GM12878 (cell line): ENCODE measurements around the gene ATP6V1F. TPM values are rescaled to one million over a fixed set of nuclear protein-coding genes. Genes with fewer than 3 reads are reported as not detected.
A peak's percentile ranks its signal among the peaks of the same experiment; 100 is the strongest.

Experiments used
- ATAC-seq: fragments of 200-7000 bp; cut with Tn5 transposase; 3 replicates; pipeline ENCODE4 v1.9.1; 2020; ENCODE audit warnings: mild to moderate bottlenecking, moderate library complexity
- BruUV-seq: library from RNA; stranded (reverse); fragments of 400-500 nt; replicated peaks from 2 replicates; lab custom pipeline; 2021; lab: Mats Ljungman, UMichigan
- CTCF ChIA-PET: fragments of 300-600 bp; sonication (Branson Sonifier 250); formaldehyde crosslinking; extraction: SDS; loops from one replicate; lab custom pipeline; 2021; ENCODE audit warnings: inconsistent platforms; lab: Yijun Ruan, JAX
- POLR2A ChIA-PET: fragments of 350-600 bp; formaldehyde crosslinking; extraction: SDS; loops from one replicate; lab custom pipeline; 2021; ENCODE audit warnings: inconsistent platforms; lab: Charles Lee
- RAD21 ChIA-PET: fragments of 300-600 bp; sonication (Branson Sonifier 250); formaldehyde crosslinking; loops from one replicate; lab custom pipeline; 2023; ENCODE audit warnings: antibody characterized with exemption; ENCODE audit not compliant: unreplicated experiment; lab: Charles Lee
- SMC1A ChIA-PET: fragments of 300-600 bp; sonication (Branson Sonifier 250); formaldehyde crosslinking; loops from one replicate; lab custom pipeline; 2023; ENCODE audit not compliant: unreplicated experiment, uncharacterized antibody; lab: Charles Lee
- DNase-seq: peaks from one replicate; pipeline ENCODE4 v3.0.0-alpha.2; 2011; ENCODE audit warnings: low read depth, low spot score
- FAIRE-seq: peaks from 3 replicates; lab custom pipeline; 2011; peaks lifted over from hg19 to GRCh38; lab: Jason Lieb, UNC
- H2AFZ ChIP-seq: 2 replicates; pipeline ENCODE4 v1.6.0; 2011; ENCODE audit warnings: low read depth, low read length, control low read depth; ENCODE audit not compliant: control insufficient read depth
- H3K27ac ChIP-seq: 2 replicates; pipeline ENCODE4 v1.5.1; 2011; ENCODE audit warnings: control low read depth; ENCODE audit not compliant: control insufficient read depth, insufficient read depth
- H3K27me3 ChIP-seq, 2 experiments: replicated peaks in 1 of 2; 2 replicates each; pipeline versions ENCODE4 v1.6.0 to v1.6.1; 2011; ENCODE audit warnings: low read length in 1 of 2; ENCODE audit not compliant: control insufficient read depth in 2 of 2, insufficient read depth in 2 of 2
- H3K36me3 ChIP-seq, 2 experiments: 2 replicates each; pipeline ENCODE4 v1.5.1; 2011; ENCODE audit warnings: low read length in 1 of 2; ENCODE audit not compliant: control insufficient read depth in 2 of 2, insufficient read depth in 2 of 2
- H3K4me1 ChIP-seq: 2 replicates; pipeline ENCODE4 v1.6.1; 2011; ENCODE audit warnings: mild to moderate bottlenecking, low read length, moderate library complexity, mixed read lengths; ENCODE audit not compliant: control insufficient read depth, insufficient read depth
- H3K4me2 ChIP-seq: 2 replicates; pipeline ENCODE4 v1.6.0; 2011; ENCODE audit warnings: control low read depth; ENCODE audit not compliant: control insufficient read depth, insufficient read depth
- H3K4me3 ChIP-seq: fragments of 200-600 bp; sonication (generic); 2 replicates; pipeline ENCODE4 v1.5.1; 2016
- H3K79me2 ChIP-seq: 2 replicates; pipeline ENCODE4 v1.6.0; 2011; ENCODE audit warnings: low read length; ENCODE audit not compliant: control insufficient read depth, insufficient read depth
- H3K9ac ChIP-seq: 2 replicates; pipeline ENCODE4 v1.8.0; 2011; ENCODE audit warnings: low read length, control low read depth, mixed read lengths; ENCODE audit not compliant: control insufficient read depth, insufficient read depth
- H3K9me3 ChIP-seq: replicated peaks from 3 replicates; pipeline ENCODE4 v1.5.1; 2011; ENCODE audit warnings: mild to moderate bottlenecking, low read length; ENCODE audit not compliant: control insufficient read depth, insufficient read depth
- H4K20me1 ChIP-seq: 2 replicates; pipeline ENCODE4 v1.6.0; 2011; ENCODE audit not compliant: control insufficient read depth, insufficient read depth
- BRCA1 ChIP-seq: IDR thresholded peaks from 2 replicates; pipeline ENCODE4 v1.6.1; 2011; ENCODE audit warnings: low read depth, low read length, improper control_type of control experiment
- SUPT20H ChIP-seq: IDR thresholded peaks from 2 replicates; pipeline ENCODE4 v1.6.1; 2011; ENCODE audit warnings: low read depth, mild to moderate bottlenecking, low read length, moderate library complexity, borderline replicate concordance; ENCODE audit not compliant: control insufficient read depth
- WGBS: methylation state at CpG from one replicate; pipeline ENCODE4 v1.1.6; 2016; ENCODE audit warnings: low lambda C conversion rate; ENCODE audit not compliant: insufficient replicate concordance, insufficient coverage; ENCODE audit errors: missing lambda C conversion rate; 5-methylcytosine and 5-hydroxymethylcytosine counted together
- in situ Hi-C: fragments of 300-500 bp; cut with MboI; formaldehyde crosslinking; loops from 9 replicates; pipeline ENCODE4 v1.14.3; 2018; ENCODE audit warnings: mixed read lengths
- intact Hi-C: fragments of 100-400 bp; cut with micrococcal nuclease; formaldehyde crosslinking; loops from one replicate; pipeline ENCODE4 v1.14.2; 2022; ENCODE audit not compliant: unreplicated experiment
- polyA plus RNA-seq, 11 experiments: library from polyadenylated mRNA; depleted of rRNA in 4 of 11; unstranded in 6 of 11; stranded (reverse) in 5 of 11; fragments of >200 nt; fragmentation: Nextera tagmentation in 4 of 11; fragmentation: Illumina TruSeq in 1 of 11; extraction: Ambion mirVana in 4 of 11; extraction: Trizol in 1 of 11; gene quantifications; 1 replicate in 1 of 11; 2 replicates in 10 of 11; pipeline versions ENCODE4 v1.2.1 to v1.2.3, GENCODE V29; 2011 to 2016; ENCODE audit warnings: inconsistent platforms in 2 of 11, missing spikeins in 2 of 11, low read depth in 1 of 11
- total RNA-seq, 4 experiments: library from RNA; depleted of rRNA in 3 of 4; stranded (reverse); fragments of >200 nt in 3 of 4; fragmentation: Illumina TruSeq in 1 of 4; extraction: Trizol in 1 of 4; gene quantifications; 2 replicates each; pipeline versions ENCODE4 v1.2.1 to v1.2.3, GENCODE V29; 2013 to 2021
- TF ChIP-seq, protein P1 (sequence below): IDR thresholded peaks from 2 replicates; pipeline ENCODE4 v1.6.1; 2011; ENCODE audit warnings: borderline replicate concordance, low read depth, mild to moderate bottlenecking, moderate library complexity, mixed read lengths, low read length; ENCODE audit not compliant: insufficient read depth; ENCODE audit errors: extremely low read length
- TF ChIP-seq, protein P2 (sequence below): fragments of 450-650 bp; IDR thresholded peaks from 2 replicates; pipeline ENCODE4 v1.6.1; 2017; ENCODE audit warnings: mild to moderate bottlenecking, moderate library complexity

Gene ATP6V1F
- total and polyA plus RNA-seq, 10 of the 15 experiments (the other 5 are each of a cell fraction or from before 2014, with no cell fraction given), result 111 to 343 (median 203) TPM

DNA sequence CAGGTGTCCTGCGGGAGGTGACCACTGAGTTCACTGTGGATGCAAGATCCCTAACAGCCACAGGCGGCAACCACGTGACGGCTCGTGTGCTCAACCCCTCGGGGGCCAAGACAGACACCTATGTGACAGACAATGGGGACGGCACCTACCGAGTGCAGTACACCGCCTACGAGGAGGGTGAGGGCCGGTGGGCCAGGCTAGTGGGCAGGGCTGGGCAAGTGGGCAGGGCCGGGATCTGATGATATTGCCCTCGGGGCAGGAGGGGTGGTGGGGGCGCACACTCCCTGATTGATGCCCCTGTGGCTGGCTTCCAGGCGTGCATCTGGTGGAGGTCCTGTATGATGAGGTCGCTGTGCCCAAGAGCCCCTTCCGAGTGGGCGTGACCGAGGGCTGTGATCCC is 16.7 kb upstream of the ATP6V1F start:
- ATAC-seq (no peak), FAIRE-seq (no peak), DNase-seq (no peak)
- Histone ChIP-seq H4K20me1 (no peaks in the 10 kb centered on the region), H3K36me3 (no peaks in the 10 kb centered on the region), H3K4me2 (no peak overlapping the region), H2AFZ (no peak overlapping the region), H3K4me3 (no peak overlapping the region), H3K79me2 (no peaks in the 10 kb centered on the region), H3K27me3 (no peaks in the 10 kb centered on the region), H3K4me1 (no peaks in the 10 kb centered on the region; the same call in 1 of the 2 replicates), H3K9me3 (no peaks in the 10 kb centered on the region), H3K9ac (no peak overlapping the region), H3K27ac (no peak overlapping the region)
- intact Hi-C loops, result no loop called here
- no TSS peak for BruUV-seq
- ChIA-PET CTCF (no interaction called here), POLR2A (interaction anchor here (0.6 kb wide), 1 partner anchor 266 kb away, joined by 3 read pairs; no protein-coding TSS in a partner anchor), RAD21 (no interaction called here), SMC1A (no interaction called here)
- in situ Hi-C loops, result no loop called here
- 40% methylated on average over 19 of the region's 19 CpGs for WGBS
- TF ChIP-seq BRCA1, result no peak
- TF ChIP-seq, protein P1, sequence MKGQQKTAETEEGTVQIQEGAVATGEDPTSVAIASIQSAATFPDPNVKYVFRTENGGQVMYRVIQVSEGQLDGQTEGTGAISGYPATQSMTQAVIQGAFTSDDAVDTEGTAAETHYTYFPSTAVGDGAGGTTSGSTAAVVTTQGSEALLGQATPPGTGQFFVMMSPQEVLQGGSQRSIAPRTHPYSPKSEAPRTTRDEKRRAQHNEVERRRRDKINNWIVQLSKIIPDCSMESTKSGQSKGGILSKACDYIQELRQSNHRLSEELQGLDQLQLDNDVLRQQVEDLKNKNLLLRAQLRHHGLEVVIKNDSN, result peak; percentile 33

DNA sequence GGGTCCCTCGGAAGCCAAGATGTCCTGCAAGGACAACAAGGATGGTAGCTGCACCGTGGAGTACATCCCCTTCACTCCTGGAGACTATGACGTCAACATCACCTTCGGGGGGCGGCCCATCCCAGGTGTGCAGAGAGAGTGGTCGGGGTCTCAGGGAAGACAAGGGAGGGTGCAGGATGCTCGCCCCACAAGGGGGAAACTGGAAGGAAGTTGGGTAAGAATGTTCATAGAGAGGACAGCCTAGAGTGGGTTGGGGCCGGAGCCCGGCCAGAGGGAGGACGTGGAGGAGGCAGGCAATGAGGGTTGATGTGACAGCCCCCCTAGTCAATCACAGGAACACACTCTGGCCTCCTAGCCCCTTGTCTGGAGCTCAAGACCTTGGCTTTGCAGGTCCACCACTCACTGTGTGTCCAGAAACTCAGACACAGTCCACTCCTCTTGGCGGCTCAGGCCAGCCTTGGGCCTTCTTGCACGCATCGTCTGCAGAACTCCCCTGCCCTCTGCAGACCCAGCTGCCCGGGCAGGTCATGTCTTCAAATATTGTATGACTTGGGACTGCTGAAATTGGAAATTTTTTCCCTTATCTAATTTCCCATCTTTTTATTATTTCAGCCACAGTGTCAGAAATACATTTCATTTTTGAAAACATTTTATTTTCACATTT is 15.7 kb upstream of the ATP6V1F start:
- no peaks in the 10 kb centered on the region for H4K20me1 ChIP-seq
- H3K4me1 ChIP-seq, result no peaks in the 10 kb centered on the region
- no peak for TF ChIP-seq SUPT20H
- TF ChIP-seq, protein P2, sequence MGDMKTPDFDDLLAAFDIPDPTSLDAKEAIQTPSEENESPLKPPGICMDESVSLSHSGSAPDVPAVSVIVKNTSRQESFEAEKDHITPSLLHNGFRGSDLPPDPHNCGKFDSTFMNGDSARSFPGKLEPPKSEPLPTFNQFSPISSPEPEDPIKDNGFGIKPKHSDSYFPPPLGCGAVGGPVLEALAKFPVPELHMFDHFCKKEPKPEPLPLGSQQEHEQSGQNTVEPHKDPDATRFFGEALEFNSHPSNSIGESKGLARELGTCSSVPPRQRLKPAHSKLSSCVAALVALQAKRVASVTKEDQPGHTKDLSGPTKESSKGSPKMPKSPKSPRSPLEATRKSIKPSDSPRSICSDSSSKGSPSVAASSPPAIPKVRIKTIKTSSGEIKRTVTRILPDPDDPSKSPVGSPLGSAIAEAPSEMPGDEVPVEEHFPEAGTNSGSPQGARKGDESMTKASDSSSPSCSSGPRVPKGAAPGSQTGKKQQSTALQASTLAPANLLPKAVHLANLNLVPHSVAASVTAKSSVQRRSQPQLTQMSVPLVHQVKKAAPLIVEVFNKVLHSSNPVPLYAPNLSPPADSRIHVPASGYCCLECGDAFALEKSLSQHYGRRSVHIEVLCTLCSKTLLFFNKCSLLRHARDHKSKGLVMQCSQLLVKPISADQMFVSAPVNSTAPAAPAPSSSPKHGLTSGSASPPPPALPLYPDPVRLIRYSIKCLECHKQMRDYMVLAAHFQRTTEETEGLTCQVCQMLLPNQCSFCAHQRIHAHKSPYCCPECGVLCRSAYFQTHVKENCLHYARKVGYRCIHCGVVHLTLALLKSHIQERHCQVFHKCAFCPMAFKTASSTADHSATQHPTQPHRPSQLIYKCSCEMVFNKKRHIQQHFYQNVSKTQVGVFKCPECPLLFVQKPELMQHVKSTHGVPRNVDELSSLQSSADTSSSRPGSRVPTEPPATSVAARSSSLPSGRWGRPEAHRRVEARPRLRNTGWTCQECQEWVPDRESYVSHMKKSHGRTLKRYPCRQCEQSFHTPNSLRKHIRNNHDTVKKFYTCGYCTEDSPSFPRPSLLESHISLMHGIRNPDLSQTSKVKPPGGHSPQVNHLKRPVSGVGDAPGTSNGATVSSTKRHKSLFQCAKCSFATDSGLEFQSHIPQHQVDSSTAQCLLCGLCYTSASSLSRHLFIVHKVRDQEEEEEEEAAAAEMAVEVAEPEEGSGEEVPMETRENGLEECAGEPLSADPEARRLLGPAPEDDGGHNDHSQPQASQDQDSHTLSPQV, result no peak
- H3K9me3 ChIP-seq, result no peaks in the 10 kb centered on the region
- H3K27ac ChIP-seq, result no peak overlapping the region
- FAIRE-seq, result no peak
- H3K4me3 ChIP-seq, result no peak overlapping the region
- no peak overlapping the region for H3K9ac ChIP-seq
- H3K79me2 ChIP-seq, result no peaks in the 10 kb centered on the region
- in situ Hi-C loops (no loop called here), intact Hi-C loops (no loop called here)
- ChIA-PET CTCF (no interaction called here), SMC1A (no interaction called here), RAD21 (no interaction called here), POLR2A (no interaction called here)
- ATAC-seq, result no peak
- H2AFZ ChIP-seq, result no peak overlapping the region
- no TSS peak for BruUV-seq
- H3K4me2 ChIP-seq, result no peak overlapping the region
- no peak for DNase-seq
- WGBS, result 51% methylated on average over 11 of the region's 14 CpGs
- no peaks in the 10 kb centered on the region for H3K36me3 ChIP-seq
- no peaks in the 10 kb centered on the region for H3K27me3 ChIP-seq
